ENCODE results near the gene NUMBL. TPM values are rescaled to one million over a fixed set of nuclear protein-coding genes. Genes with fewer than 3 reads are reported as not detected.

NUMBL gene
- total RNA-seq, 1 experiment from 2014 or later: 18.4 TPM

DNA sequence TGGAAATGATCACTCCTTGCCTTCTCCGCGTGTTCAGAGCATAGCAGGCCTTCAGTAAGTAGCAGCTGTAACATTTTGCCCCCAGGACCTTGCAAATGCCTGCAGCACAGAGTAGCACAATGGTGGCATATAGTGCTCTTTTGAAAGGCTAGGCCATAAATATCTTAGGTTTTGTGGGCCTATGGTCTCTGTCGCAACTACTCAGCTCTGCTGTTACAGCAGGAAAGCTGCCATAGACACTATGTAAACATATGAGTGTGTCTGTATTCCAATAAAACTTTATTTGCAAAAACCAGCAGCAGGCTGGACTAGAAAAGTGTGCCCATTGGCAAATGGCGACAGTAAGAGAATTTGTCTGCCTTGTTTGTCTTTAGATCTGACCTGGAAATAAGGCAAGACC is 35.8 kb upstream of the NUMBL start:
- no peak for DNase-seq (ENCODE audit: unreplicated experiment)
- intact Hi-C loops (cut with micrococcal nuclease): no loop called here
- Mint-ChIP-seq H3K27ac (ENCODE audit: low read depth, unreplicated experiment) (no peak overlapping the region), H3K4me3 (ENCODE audit: unreplicated experiment) (no peak overlapping the region), H3K4me1 (ENCODE audit: insufficient read depth, unreplicated experiment) (peaks cover 22% of the 10 kb centered on the region), H3K27me3 (ENCODE audit: insufficient read depth, unreplicated experiment) (no peaks in the 10 kb centered on the region), H3K36me3 (ENCODE audit: insufficient read depth, unreplicated experiment) (peaks cover 94% of the 10 kb centered on the region), H3K9me3 (ENCODE audit: unreplicated experiment) (no peaks in the 10 kb centered on the region)
- ChIA-PET POLR2A (interaction anchor here (0.7 to 1.5 kb wide), 2 partner anchors 12 to 17 kb away, joined by 3 read pairs; no protein-coding TSS in a partner anchor), CTCF (interaction anchor here (0.6 kb wide), 2 partner anchors 498 to 586 kb away, joined by 3 read pairs; no protein-coding TSS in a partner anchor)
- no TSS peak for BruUV-seq (replicated peaks)
- TF ChIP-seq, protein P1, sequence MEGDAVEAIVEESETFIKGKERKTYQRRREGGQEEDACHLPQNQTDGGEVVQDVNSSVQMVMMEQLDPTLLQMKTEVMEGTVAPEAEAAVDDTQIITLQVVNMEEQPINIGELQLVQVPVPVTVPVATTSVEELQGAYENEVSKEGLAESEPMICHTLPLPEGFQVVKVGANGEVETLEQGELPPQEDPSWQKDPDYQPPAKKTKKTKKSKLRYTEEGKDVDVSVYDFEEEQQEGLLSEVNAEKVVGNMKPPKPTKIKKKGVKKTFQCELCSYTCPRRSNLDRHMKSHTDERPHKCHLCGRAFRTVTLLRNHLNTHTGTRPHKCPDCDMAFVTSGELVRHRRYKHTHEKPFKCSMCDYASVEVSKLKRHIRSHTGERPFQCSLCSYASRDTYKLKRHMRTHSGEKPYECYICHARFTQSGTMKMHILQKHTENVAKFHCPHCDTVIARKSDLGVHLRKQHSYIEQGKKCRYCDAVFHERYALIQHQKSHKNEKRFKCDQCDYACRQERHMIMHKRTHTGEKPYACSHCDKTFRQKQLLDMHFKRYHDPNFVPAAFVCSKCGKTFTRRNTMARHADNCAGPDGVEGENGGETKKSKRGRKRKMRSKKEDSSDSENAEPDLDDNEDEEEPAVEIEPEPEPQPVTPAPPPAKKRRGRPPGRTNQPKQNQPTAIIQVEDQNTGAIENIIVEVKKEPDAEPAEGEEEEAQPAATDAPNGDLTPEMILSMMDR (IDR thresholded peaks at IDR 0.05; ENCODE audit: unreplicated experiment): no peak

DNA sequence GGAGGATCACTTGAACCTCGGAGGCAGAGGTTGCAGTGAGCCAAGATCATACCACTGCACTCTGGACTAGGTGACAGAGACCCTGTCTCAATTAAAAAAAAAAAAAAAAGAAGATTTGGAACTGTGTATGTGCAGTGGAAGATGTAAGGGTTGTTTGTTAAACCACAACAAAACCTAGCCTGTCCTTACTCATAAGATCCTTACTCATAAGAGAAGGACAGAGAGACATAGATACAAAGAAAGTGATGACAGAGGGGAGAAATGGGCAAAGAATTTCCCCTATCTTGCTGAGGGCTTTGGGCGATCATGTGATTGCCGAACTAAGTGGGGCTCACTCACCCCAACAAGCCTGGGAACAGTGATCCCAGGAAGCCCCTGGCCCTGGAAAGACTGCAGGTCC is 34.4 kb upstream of the NUMBL start:
- H3K4me1 Mint-ChIP-seq (ENCODE audit: insufficient read depth, unreplicated experiment): peaks cover 33% of the 10 kb centered on the region
- CTCF ChIA-PET: no interaction called here
- no peaks in the 10 kb centered on the region for H3K27me3 Mint-ChIP-seq (ENCODE audit: insufficient read depth, unreplicated experiment)
- H3K27ac Mint-ChIP-seq (ENCODE audit: low read depth, unreplicated experiment): no peak overlapping the region
- no peaks in the 10 kb centered on the region for H3K9me3 Mint-ChIP-seq (ENCODE audit: unreplicated experiment)
- POLR2A ChIA-PET: interaction anchor here (0.8 to 5.3 kb wide), 4 partner anchors 8 to 53 kb away, joined by 3 to 76 read pairs (median 6); partner anchors contain the start of genes ACTMAP and SNRPA
- BruUV-seq (replicated peaks): no TSS peak
- DNase-seq (ENCODE audit: unreplicated experiment): no peak
- TF ChIP-seq, protein P1 (IDR thresholded peaks at IDR 0.05; ENCODE audit: unreplicated experiment): no peak
- H3K4me3 Mint-ChIP-seq (ENCODE audit: unreplicated experiment): no peak overlapping the region
- intact Hi-C loops (cut with micrococcal nuclease): no loop called here
- H3K36me3 Mint-ChIP-seq (ENCODE audit: insufficient read depth, unreplicated experiment): peaks cover 94% of the 10 kb centered on the region

DNA sequence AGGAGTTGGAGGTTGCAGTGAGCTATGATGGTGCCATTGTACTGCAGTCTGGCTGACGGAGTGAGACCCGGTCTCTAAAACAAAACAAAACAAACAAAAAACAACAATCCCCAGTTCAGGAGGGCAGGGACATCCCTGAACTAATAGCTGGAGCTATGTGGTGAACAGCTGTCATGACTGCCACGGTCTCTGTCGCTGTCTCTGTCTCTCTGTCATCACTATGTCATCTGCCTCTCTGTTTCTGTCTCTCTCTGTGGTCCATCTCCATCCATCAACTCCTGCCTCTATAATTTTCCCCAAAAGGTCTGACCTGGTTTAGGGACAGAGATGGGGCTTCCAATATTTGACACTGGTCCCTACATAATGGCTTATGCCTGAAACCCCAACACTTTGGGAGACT is 33.9 kb upstream of the NUMBL start:
- CTCF ChIA-PET: interaction anchor here (0.8 kb wide), 1 partner anchor 66 kb away, joined by 3 read pairs; no protein-coding TSS in a partner anchor
- H3K4me3 Mint-ChIP-seq (ENCODE audit: unreplicated experiment): no peak overlapping the region
- peaks cover 33% of the 10 kb centered on the region for H3K4me1 Mint-ChIP-seq (ENCODE audit: insufficient read depth, unreplicated experiment)
- TF ChIP-seq, protein P1 (IDR thresholded peaks at IDR 0.05; ENCODE audit: unreplicated experiment): no peak
- POLR2A ChIA-PET: interaction anchor here (0.8 to 5.3 kb wide), 4 partner anchors 8 to 53 kb away, joined by 3 to 76 read pairs (median 6); partner anchors contain the start of genes ACTMAP and SNRPA
- no peaks in the 10 kb centered on the region for H3K27me3 Mint-ChIP-seq (ENCODE audit: insufficient read depth, unreplicated experiment)
- no peak for DNase-seq (ENCODE audit: unreplicated experiment)
- peaks cover 94% of the 10 kb centered on the region for H3K36me3 Mint-ChIP-seq (ENCODE audit: insufficient read depth, unreplicated experiment)
- no TSS peak for BruUV-seq (replicated peaks)
- no peaks in the 10 kb centered on the region for H3K9me3 Mint-ChIP-seq (ENCODE audit: unreplicated experiment)
- no peak overlapping the region for H3K27ac Mint-ChIP-seq (ENCODE audit: low read depth, unreplicated experiment)
- intact Hi-C loops (cut with micrococcal nuclease): no loop called here

- peak overlapping the region; percentile 95 for H3K27ac Mint-ChIP-seq (ENCODE audit: low read depth, unreplicated experiment)
- CTCF ChIA-PET: interaction anchor here (0.8 to 1.2 kb wide), 2 partner anchors 66 to 96 kb away, joined by 3 read pairs; no protein-coding TSS in a partner anchor
- BruUV-seq (replicated peaks): no TSS peak
- H3K27me3 Mint-ChIP-seq (ENCODE audit: insufficient read depth, unreplicated experiment): no peaks in the 10 kb centered on the region
- H3K9me3 Mint-ChIP-seq (ENCODE audit: unreplicated experiment): no peaks in the 10 kb centered on the region
- peaks cover 33% of the 10 kb centered on the region for H3K4me1 Mint-ChIP-seq (ENCODE audit: insufficient read depth, unreplicated experiment)
- peaks cover 94% of the 10 kb centered on the region for H3K36me3 Mint-ChIP-seq (ENCODE audit: insufficient read depth, unreplicated experiment)
- DNase-seq (ENCODE audit: unreplicated experiment): no peak
- POLR2A ChIA-PET: interaction anchor here (0.8 to 5.3 kb wide), 4 partner anchors 9 to 54 kb away, joined by 3 to 76 read pairs (median 6); partner anchors contain the start of genes ACTMAP and SNRPA
- H3K4me3 Mint-ChIP-seq (ENCODE audit: unreplicated experiment): peak overlapping the region; percentile 92
- TF ChIP-seq, protein P1 (IDR thresholded peaks at IDR 0.05; ENCODE audit: unreplicated experiment): no peak
- intact Hi-C loops (cut with micrococcal nuclease): no loop called here
Observed at GRCh38 chr19:40723661-40724254, 33.3 kb upstream of the NUMBL start.
